ENCODE data around the gene FOXJ2.
"Not testable (repeated sequence)": the region's sequence is repeated elsewhere in the genome, so short reads cannot be mapped to it uniquely, and the experiment has no call there.

The FOXJ2 gene

DNA sequence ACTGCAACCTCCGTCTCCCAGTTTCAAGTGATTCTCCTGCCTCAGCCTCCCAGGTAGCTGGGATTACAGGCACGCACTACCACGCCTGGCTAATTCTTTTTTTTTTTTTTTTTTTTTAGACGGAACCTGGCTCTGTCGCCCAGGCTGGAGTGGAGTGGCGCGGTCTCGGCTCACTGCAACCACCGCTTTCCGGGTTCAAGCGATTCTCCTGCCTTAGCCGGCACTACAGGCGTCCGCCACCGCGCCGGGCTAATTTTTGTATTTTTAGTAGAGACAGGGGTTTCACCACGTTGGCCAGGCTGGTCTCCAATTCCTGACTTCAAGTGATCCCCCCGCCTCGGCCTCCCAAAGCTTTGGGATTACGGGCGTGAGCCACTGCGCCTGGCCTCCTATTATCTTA lies 1.5 kb upstream of the FOXJ2 start:
- DNase-seq: not testable (repeated sequence)

GRCh38 chr12:8031872-8032241 lies 659 bp upstream of the FOXJ2 start:
- no peak for DNase-seq

DNA sequence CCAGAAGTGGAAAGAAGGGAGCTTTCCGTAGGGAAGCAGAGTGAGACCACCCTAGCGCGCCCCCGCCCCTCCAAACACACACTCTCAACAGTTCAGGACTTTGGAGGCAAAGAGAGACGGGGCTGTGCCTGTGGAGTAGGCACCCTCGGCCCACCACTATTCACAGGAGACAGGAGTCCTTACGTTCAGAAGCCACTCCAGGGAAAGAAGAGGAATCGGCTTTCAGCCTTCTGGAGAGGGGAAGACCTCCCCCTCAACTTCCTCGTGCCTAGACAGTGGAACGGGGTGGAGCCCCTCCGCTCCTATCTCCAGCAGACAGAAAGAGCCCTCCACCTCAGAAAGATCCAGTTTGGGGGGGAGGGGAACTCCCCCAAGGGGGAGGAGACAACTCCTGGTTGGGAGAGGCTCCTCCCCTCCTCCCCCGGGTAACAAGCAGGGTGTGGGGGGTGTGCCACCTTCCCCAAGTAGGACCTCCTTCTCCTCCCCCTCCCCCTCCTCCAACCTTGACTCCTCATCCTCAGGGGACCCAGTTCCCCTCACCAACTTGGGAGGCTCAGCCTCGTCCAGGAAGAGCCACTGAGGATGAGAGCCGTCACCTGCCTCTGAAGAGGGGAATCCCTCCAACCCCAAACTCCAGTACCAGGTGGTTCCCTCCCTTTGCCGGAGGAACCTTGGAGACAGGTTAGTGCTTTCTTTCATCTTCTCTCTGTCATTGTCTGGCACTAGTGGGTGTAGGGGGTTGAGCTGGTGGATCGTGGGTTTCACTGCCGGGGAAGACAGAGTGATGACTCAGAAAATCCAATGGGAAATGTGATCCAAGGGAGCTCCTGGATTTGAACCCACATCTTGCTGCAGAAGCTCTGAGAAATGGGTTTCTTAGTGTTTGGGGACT lies 883 bp downstream of the FOXJ2 start:
- DNase-seq: peak; percentile 58

DNA sequence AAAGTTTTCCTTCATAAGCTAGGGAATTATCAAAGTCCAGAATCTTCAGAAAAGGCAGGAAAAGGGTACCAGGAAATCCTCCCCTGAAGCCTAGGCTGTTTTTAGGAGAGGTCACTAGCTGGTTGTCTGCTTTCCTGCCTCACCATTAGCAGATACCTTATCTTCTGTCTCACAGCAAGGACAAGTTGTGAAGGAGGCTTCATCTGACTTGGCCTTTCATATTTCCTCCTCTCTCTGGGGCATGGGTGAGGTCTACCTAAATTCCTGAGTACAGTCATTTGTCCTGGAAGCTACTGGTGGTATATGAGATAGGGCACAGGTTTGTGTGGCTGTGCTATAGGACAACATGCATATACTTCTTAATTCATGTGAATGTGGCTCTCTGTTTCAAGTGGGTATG lies 2.3 kb downstream of the FOXJ2 start:
- DNase-seq: no peak

DNA sequence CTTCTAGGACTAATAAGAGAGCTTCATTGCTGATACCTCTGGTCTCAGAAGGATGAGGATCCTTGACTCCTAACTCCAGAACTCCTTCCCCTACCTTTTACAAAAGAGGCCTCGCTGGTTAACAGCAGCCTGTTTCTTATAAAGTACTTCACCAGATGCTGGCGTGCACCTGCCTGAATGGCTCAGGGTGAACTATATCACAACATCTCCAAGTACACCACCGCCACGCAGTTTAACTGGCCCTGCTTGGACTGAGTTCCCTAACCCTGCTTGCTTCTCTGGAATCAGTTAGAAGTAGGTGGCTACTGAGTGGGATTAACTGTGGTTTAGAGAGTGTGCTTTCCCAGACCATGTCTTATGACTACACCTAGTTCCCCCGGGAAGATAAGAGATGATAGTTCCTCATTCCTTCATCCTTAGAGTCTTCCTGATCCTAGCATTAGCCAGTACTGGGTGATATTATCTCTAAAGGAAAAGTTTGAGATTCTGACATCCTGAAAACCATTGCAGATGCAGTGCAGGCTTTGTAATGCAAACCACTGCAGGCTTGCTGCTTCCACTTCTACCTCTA lies 3.0 kb downstream of the FOXJ2 start:
- DNase-seq: no peak

DNA sequence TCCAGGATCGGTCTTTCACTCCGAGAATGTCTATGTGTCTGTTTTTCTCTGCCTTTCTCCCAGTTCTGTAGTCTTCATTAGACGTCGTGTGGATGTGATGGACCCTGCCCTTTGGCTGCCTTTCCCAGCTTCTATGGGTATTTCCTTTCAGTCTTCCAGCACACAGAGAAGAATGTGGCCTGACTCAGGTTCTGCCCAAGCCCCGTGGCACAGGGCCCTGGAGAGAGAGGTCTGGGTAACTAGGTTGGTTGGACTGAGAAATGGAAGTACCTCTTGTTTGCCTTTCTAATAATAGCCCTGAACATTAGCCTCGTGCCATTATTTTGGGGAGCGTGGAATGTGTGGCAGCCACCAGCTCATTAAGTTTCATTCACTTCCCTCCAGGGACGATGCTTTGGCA lies 3.8 kb downstream of the FOXJ2 start:
- DNase-seq: no peak

- no peak for DNase-seq
These were observed 4.6 kb downstream of the FOXJ2 start for GRCh38 chr12:8037046-8037663.

DNA sequence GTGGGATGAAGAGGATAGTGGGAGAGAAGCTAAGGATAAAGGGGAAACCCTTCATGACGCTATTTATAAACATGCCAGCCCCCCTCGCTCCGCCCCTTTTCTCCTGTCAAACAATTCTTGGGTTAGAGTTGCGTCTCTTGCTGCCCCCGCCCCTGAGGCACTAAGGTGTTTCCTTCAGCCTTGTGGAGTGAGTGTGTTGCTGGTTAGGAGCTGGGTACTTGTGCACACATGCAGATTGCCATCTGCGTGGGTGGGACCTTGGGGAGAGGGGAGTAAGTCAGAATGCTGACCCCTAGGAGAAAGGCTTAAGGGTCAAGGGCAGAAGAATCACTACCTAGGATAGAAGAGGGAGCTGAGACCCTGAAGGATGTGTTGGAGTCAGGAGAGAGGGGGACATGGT lies 5.4 kb downstream of the FOXJ2 start:
- DNase-seq: no peak

DNA sequence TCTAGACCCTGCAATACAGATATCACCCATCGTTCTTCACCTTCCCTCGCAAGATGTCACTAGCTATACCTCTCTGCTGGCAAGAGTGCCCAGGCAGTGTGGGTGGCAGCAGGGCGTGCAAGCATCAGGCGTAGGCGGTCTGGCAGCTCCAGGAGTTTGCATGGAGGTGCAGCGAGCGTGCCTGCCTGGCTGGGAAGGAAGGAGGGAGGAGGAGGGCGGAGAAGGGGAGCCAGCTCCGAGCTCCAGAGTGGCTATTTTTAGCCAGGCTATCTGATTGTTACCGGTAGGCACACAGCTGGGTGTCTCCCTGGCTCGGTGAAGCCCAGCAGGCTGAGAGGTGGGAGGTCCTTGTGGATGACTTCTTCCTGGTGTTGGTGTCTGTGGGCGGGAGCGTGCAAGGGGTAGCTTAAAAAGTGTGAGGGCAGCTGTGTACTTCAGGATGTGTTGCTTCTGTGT lies 6.2 kb downstream of the FOXJ2 start:
- no peak for DNase-seq

DNA sequence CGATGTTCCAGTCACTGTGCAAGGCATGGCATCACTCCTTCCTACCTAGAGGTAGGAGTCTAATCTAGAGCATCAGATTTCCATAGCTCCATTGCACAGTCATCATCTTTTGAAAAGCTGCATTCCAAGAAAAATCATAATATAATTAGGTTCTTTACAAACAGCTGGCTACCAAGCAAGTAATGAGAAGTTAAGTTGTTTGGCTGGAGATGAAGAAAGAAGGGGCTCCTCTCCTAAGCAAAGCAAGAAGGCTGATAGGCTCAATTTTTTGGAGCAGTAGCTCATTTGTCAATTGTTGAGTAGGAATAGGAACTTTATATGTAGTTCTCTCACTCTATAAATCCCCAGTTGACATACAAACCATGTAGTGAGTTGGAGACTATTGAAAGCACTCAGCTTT lies 8.3 kb downstream of the FOXJ2 start:
- no peak for DNase-seq

- DNase-seq: peak; percentile 66
These were observed 13.7 kb downstream of the FOXJ2 start for GRCh38 chr12:8045952-8046944.

DNA sequence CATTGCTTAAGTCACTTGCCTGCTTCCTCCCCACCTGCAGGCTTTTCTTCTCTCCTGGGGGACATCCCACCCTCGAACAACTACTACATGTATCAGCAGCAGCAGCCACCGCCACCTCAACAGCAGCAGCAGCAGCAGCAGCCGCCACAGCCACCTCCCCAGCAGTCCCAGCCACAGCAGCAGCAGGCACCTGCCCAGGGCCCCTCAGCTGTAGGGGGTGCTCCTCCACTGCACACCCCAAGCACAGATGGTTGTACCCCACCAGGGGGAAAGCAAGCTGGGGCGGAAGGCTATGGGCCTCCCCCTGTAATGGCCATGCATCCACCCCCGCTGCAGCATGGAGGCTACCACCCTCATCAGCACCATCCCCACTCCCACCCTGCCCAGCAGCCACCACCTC lies 15.3 kb downstream of the FOXJ2 start:
- DNase-seq: no peak

GRCh38 chr12:8048906-8049305 lies 16.4 kb downstream of the FOXJ2 start:
- no peak for DNase-seq

DNA sequence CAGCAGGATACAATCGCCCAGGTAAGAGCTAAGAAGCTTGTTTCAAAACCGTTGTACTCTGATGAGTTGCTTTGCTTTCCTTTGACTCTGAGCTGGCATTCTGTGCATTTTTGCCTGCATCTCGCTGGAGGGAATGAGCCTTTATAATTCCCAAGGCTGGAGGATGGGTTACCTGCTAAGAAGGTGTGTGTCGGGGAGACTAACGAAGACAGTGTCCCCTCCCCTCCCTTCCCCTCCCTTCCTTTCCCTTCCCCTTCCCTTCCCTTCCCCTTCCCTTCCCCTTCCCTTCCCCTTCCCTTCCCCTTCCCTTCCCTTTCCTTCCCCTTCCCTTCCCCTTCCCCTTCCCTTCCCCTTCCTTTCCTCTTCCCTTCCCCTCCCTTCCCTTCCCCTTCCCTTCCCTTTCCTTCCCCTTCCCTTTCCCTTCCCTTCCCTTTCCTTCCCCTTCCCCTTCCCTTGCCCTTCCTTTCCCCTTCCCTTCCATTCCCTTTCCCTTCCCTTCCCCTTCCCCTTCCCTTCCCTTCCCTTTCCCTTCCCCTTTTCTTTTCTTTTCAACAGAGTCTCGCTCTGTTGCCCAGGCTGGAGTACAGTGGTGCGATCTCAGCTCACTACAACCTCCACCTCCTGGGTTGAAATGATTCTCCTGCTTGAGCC lies 18.2 kb downstream of the FOXJ2 start:
- DNase-seq: no peak

DNA sequence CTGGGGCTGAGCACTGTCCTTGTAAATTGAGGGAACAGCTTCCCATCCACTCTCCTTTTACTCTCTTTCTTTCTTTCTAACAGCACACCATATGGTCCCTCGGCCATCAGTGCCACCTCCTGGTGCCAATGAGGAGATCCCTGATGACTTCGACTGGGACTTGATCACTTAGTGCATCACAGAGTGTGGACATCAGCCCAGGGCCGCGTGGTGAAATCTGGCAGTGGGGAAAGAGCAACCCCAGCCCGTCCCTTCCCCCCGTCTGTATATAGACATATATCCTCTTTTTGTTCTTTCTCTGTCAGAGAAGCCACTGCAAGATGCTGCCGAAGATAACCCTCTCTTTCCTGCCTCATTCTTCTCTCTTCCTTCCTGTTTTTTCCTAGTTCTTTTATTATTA lies 20.2 kb downstream of the FOXJ2 start:
- no peak for DNase-seq

DNA sequence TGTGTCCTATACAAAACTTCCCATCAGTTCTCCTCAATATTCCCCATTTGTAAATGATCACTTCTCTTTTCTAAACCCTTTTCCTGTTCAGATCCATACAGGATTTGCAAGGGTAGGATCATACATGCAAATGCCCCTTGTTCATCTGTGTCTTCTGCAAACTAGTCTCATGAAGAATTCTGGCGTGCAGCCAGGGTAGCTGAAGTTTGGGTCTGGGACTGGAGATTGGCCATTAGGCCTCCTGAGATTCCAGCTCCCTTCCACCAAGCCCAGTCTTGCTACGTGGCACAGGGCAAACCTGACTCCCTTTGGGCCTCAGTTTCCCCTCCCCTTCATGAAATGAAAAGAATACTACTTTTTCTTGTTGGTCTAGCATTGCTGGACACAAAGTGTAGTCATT lies 22.3 kb downstream of the FOXJ2 start:
- DNase-seq: no peak

- no peak for DNase-seq
These were observed 24.8 kb downstream of the FOXJ2 start for GRCh38 chr12:8057306-8057705.

- no peak for DNase-seq
These were observed 25.3 kb downstream of the FOXJ2 start for GRCh38 chr12:8057839-8058238.

- no peak for DNase-seq
These were observed 26.0 kb downstream of the FOXJ2 start for GRCh38 chr12:8058506-8058905.

DNA sequence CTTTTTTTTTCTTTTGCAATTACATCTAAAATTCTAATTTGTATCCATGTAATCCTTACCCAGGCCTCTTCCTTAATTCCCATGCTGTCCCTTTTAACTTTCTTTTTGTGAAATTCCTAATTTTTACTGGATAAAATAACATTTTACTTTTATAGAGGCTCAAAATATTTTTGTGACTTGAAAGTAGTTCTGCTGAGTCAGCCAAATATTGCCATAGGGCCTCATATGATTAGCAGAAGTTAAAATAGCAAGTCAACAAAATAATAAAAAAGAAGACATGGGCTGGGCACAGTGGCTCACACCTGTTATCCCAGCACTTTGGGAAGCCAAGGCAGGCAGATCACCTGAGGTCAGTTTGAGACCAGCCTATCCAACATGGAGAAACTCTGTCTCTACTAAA lies 31.6 kb downstream of the FOXJ2 start:
- DNase-seq: no peak

- no peak for DNase-seq
These were observed 33.6 kb downstream of the FOXJ2 start, which contains the start of gene C3AR1 for GRCh38 chr12:8065991-8066594. TSS of gene C3AR1 (minus strand) at chr12:8066359. CDS start at chr12:8060185, 6,174 bp downstream.

GRCh38 chr12:8069582-8069981 lies 37.1 kb downstream of the FOXJ2 start:
- no peak for DNase-seq
